NT2/D1 (cell line): ENCODE data around the gene HS1BP3.

Source experiments
- SUZ12 ChIP-seq: IDR thresholded peaks from 2 replicates; pipeline ENCODE4 v1.6.1; 2011; ENCODE audit not compliant: insufficient read length, insufficient read depth; ENCODE audit errors: extremely low read depth
- YY1 ChIP-seq: IDR thresholded peaks from 2 replicates; pipeline ENCODE4 v1.6.1; 2011; ENCODE audit not compliant: insufficient read length, insufficient read depth
- ZNF274 ChIP-seq: IDR thresholded peaks from 2 replicates; pipeline ENCODE4 v1.6.1; 2011; ENCODE audit warnings: mild to moderate bottlenecking, low read depth, low read length

- TF ChIP-seq YY1 (no peak), ZNF274 (no peak), SUZ12 (no peak)
Measured at GRCh38 chr2:20643826-20644225, 7.1 kb downstream of the HS1BP3 start.
